Endodermal cell (in vitro differentiated cells): ENCODE measurements around the gene SPATA12. TPM values are rescaled to one million over a fixed set of nuclear protein-coding genes. Genes with fewer than 3 reads are reported as not detected.

Experiments used
- DNase-seq: peaks from one replicate; pipeline ENCODE4 v3.0.0-alpha.2; 2017
- H3K27ac ChIP-seq: 2 replicates; pipeline ENCODE4 v1.5.1; 2013; ENCODE audit warnings: mild to moderate bottlenecking, low read depth, low read length, moderate library complexity
- H3K27me3 ChIP-seq: 2 replicates; pipeline ENCODE4 v1.6.1; 2013; ENCODE audit warnings: mild to moderate bottlenecking, low read length, moderate library complexity; ENCODE audit not compliant: insufficient read depth, control insufficient read depth, poor library complexity, severe bottlenecking
- H3K36me3 ChIP-seq: 2 replicates; pipeline ENCODE4 v1.7.0; 2013; ENCODE audit warnings: mild to moderate bottlenecking, low read length, moderate library complexity; ENCODE audit not compliant: control insufficient read depth, insufficient read depth
- H3K4me1 ChIP-seq: one replicate; pipeline ENCODE4 v1.7.0; 2013; ENCODE audit warnings: low read length; ENCODE audit not compliant: control insufficient read depth, insufficient read depth
- H3K4me3 ChIP-seq: 2 replicates; pipeline ENCODE4 v1.5.1; 2013; ENCODE audit warnings: mild to moderate bottlenecking, low read length, moderate library complexity
- H3K9ac ChIP-seq: 2 replicates; pipeline ENCODE4 v1.6.1; 2013; ENCODE audit warnings: mild to moderate bottlenecking, low read length, moderate library complexity; ENCODE audit not compliant: poor library complexity, severe bottlenecking; ENCODE audit errors: extremely low read depth
- H3K9me3 ChIP-seq: 2 replicates; pipeline ENCODE4 v1.6.1; 2013; ENCODE audit warnings: mild to moderate bottlenecking, low read length, moderate library complexity; ENCODE audit not compliant: control insufficient read depth
- H3K27ac Mint-ChIP-seq: 2 replicates; pipeline ENCODE4 v1.8.0; 2020; ENCODE audit warnings: mixed read lengths
- H3K27me3 Mint-ChIP-seq: 2 replicates; pipeline ENCODE4 v1.8.0; 2021; ENCODE audit warnings: mild to moderate bottlenecking, mixed read lengths; ENCODE audit not compliant: insufficient read depth
- H3K36me3 Mint-ChIP-seq: 2 replicates; pipeline ENCODE4 v1.8.0; 2020; ENCODE audit warnings: low read depth, mixed read lengths
- H3K4me1 Mint-ChIP-seq: 2 replicates; pipeline ENCODE4 v1.8.0; 2020; ENCODE audit warnings: mixed read lengths
- H3K4me3 Mint-ChIP-seq: 2 replicates; pipeline ENCODE4 v1.8.0; 2020; ENCODE audit warnings: mild to moderate bottlenecking, moderate library complexity, mixed read lengths
- H3K9me3 Mint-ChIP-seq: 2 replicates; pipeline ENCODE4 v1.8.0; 2020; ENCODE audit warnings: mild to moderate bottlenecking, mixed read lengths
- CTCF ChIP-seq: fragments of 200-600 bp; sonication (generic); conservative IDR thresholded peaks from 2 replicates; pipeline ENCODE4 v1.5.0; 2021; ENCODE audit warnings: antibody characterized with exemption, mild to moderate bottlenecking
- WGBS, 2 experiments: methylation state at CpG; one replicate each; pipeline versions ENCODE4 v1.1.5 to v1.1.7; 2013; ENCODE audit warnings: missing lambda C conversion rate in 2 of 2, mixed read lengths in 1 of 2; ENCODE audit not compliant: insufficient coverage in 1 of 2, insufficient read length in 1 of 2; 5-methylcytosine and 5-hydroxymethylcytosine counted together
- total RNA-seq, 2 donors: library from RNA; stranded (reverse); fragmentation: NEBNext Ultra II Directional in 1 of 2; extraction: Animal tissue kit (Norgen Biotek cat#: 25700) in 1 of 2; gene quantifications; 2 replicates in 1 of 2; 3 replicates in 1 of 2; pipeline ENCODE4 v1.2.1, GENCODE V29; 2021

SPATA12 gene
- total RNA-seq, 2 donors from 2014 or later, result not detected

DNA sequence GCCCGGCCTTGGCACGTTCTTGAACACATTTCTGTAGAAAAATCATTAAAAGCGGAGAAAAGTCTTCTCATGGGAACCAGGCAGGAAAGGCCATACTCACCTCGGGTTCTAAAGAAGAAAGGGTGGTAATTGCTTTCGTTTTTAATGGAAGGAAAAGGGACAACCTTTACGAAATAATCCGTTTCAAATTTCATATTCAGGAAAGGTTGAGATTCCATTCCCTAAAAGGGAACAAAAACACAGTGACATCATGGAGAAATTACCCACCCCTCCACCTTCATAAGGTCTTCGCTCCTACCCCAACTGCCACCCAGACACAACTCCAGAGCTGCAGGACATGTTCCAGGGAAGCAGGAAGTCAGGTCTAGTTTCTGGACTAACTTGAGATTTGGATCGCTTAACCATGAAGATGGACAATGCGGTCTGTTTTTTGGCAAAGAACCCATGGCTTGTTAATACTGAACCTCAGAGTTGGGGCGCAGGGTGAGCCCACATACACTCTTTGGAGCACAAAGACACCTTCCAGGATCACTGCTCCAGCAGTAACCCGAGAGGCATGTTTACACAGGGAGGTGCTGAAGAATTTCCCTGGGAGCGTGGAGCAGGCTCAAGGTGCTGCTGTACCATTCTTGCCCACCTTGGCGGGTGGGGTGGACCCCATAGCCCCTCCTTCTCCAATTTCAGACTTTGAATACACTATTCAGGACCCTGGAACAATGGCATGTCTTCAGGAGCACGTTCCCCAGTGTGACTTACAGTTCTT, 49.2 kb downstream of the SPATA12 start:
- Histone ChIP-seq H3K27me3 (no peaks in the 10 kb centered on the region), H3K4me1 (peaks cover 17% of the 10 kb centered on the region), H3K4me3 (no peak overlapping the region), H3K27ac (no peak overlapping the region), H3K9me3 (no peaks in the 10 kb centered on the region), H3K36me3 (peaks cover 75% of the 10 kb centered on the region), H3K9ac (no peak overlapping the region)
- Mint-ChIP-seq H3K27me3 (no peaks in the 10 kb centered on the region), H3K36me3 (peaks cover 82% of the 10 kb centered on the region), H3K27ac (peak overlapping the region; percentile 37), H3K4me3 (no peak overlapping the region), H3K9me3 (no peaks in the 10 kb centered on the region), H3K4me1 (peaks cover 24% of the 10 kb centered on the region)
- no peak for TF ChIP-seq CTCF
- 92 to 94% methylated on average over 11 to 15 of the region's 15 CpGs for WGBS, 2 experiments
- no peak for DNase-seq

DNA sequence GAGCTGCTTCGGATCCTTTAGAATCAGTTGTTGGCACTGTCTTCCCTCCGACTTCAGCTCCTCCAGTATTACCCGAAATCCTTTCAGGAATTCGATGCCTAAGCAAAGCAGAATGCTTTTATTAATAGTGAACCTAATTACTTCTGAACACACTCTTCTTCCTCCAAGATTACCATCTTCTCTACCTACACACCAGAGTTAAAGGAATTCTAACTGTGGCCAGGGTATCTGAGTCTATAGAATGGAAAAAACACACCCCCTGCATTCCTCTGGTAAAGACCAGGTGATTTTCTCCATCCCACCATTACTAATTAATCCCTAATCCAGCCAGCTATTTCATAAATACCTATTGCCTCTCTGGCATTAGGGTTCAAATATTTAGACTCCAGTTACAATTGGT, 49.8 kb downstream of the SPATA12 start:
- H3K9me3 ChIP-seq, result no peaks in the 10 kb centered on the region
- Mint-ChIP-seq H3K36me3 (peaks cover 81% of the 10 kb centered on the region), H3K9me3 (no peaks in the 10 kb centered on the region), H3K27me3 (no peaks in the 10 kb centered on the region), H3K4me3 (no peak overlapping the region), H3K27ac (peak overlapping the region; percentile 37), H3K4me1 (peaks cover 27% of the 10 kb centered on the region)
- H3K4me1 ChIP-seq, result peaks cover 17% of the 10 kb centered on the region
- no peaks in the 10 kb centered on the region for H3K27me3 ChIP-seq
- no peak overlapping the region for H3K27ac ChIP-seq
- H3K36me3 ChIP-seq, result peaks cover 74% of the 10 kb centered on the region
- H3K9ac ChIP-seq, result no peak overlapping the region
- TF ChIP-seq CTCF, result no peak
- WGBS, 2 experiments, result 91 to 100% methylated on average over 3 to 4 of the region's 4 CpGs
- no peak overlapping the region for H3K4me3 ChIP-seq
- DNase-seq, result no peak

DNA sequence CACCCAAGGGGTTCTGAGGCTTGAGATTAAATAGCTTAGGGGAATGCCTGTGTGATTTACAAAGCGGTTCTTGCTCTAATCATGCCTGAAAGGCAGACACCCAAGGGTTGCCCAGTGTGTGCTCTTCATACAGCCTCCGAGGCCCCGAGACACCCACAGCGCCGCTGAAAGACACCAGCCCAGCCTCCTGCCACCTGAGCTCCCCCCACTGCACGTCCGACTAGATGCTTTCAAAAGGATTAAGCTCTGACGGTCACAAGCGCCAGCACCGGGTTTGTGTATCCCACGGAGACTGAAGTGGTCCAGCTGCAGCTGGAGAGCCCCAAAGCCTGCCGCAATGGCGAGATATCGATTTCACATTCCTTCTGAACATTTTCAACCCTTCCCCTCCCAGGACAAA, 50.3 kb downstream of the SPATA12 start:
- peak overlapping the region; percentile 69 for H3K27ac Mint-ChIP-seq

More for the DNA sequence above, 50.3 kb downstream of the SPATA12 start:
- WGBS, 2 experiments, result 90 to 91% methylated on average over 11 to 14 of the region's 14 CpGs
- Mint-ChIP-seq H3K27me3 (no peaks in the 10 kb centered on the region), H3K4me1 (peaks cover 29% of the 10 kb centered on the region), H3K9me3 (no peaks in the 10 kb centered on the region), H3K4me3 (no peak overlapping the region), H3K36me3 (peaks cover 81% of the 10 kb centered on the region)
- peaks cover 15% of the 10 kb centered on the region for H3K4me1 ChIP-seq
- no peak overlapping the region for H3K9ac ChIP-seq
- no peaks in the 10 kb centered on the region for H3K9me3 ChIP-seq
- no peaks in the 10 kb centered on the region for H3K27me3 ChIP-seq
- H3K4me3 ChIP-seq, result no peak overlapping the region
- no peak for TF ChIP-seq CTCF
- no peak for DNase-seq
- peaks cover 79% of the 10 kb centered on the region for H3K36me3 ChIP-seq
- H3K27ac ChIP-seq, result peak overlapping the region; percentile 9
